DND-41 (cell line): ENCODE data around the gene ARNT2.

Source experiments
- ATAC-seq: fragments of 200-7000 bp; cut with Tn5 transposase; 3 replicates; pipeline ENCODE4 v1.9.1; 2021; ENCODE audit warnings: low read depth; ENCODE audit not compliant: insufficient read depth
- DNase-seq: peaks from one replicate; pipeline ENCODE4 v3.0.0-alpha.2; 2020
- H2AFZ ChIP-seq: 2 replicates; pipeline ENCODE4 v1.6.0; 2012; ENCODE audit warnings: low read depth, low read length
- H3K27ac ChIP-seq: 2 replicates; pipeline ENCODE4 v1.5.1; 2012; ENCODE audit warnings: low read length, inconsistent platforms
- H3K27me3 ChIP-seq: fragments of 200-600 bp; sonication (generic); 2 replicates; pipeline ENCODE4 v1.6.0; 2012; ENCODE audit warnings: low read length, mild to moderate bottlenecking, inconsistent platforms; ENCODE audit not compliant: insufficient read depth, poor library complexity
- H3K36me3 ChIP-seq: 2 replicates; pipeline ENCODE4 v1.5.1; 2012; ENCODE audit warnings: low read length, inconsistent platforms; ENCODE audit not compliant: insufficient read depth
- H3K4me1 ChIP-seq: 2 replicates; pipeline ENCODE4 v1.5.1; 2012; ENCODE audit warnings: mild to moderate bottlenecking, low read length; ENCODE audit not compliant: insufficient read depth
- H3K4me2 ChIP-seq: 2 replicates; pipeline ENCODE4 v1.6.0; 2012; ENCODE audit warnings: mild to moderate bottlenecking, moderate library complexity, low read length, inconsistent platforms; ENCODE audit not compliant: insufficient read depth
- H3K4me3 ChIP-seq, 2 experiments: fragments of 200-600 bp in 1 of 2; shearing (Covaris generic) in 1 of 2; 2 replicates each; pipeline ENCODE4 v1.5.1; 2012 to 2016; ENCODE audit warnings: inconsistent platforms in 2 of 2, low read length in 2 of 2, mild to moderate bottlenecking in 2 of 2, low read depth in 1 of 2, moderate library complexity in 1 of 2
- H3K79me2 ChIP-seq: 2 replicates; pipeline ENCODE4 v1.6.0; 2012; ENCODE audit warnings: low read length, inconsistent platforms; ENCODE audit not compliant: insufficient read depth
- H3K9ac ChIP-seq: 2 replicates; pipeline ENCODE4 v1.6.0; 2012; ENCODE audit warnings: low read depth, mild to moderate bottlenecking, inconsistent platforms, low read length, moderate library complexity
- H3K9me3 ChIP-seq: 2 replicates; pipeline ENCODE4 v1.5.1; 2012; ENCODE audit warnings: low read length, moderate library complexity, mild to moderate bottlenecking, inconsistent platforms; ENCODE audit not compliant: insufficient read depth, severe bottlenecking
- H4K20me1 ChIP-seq: 2 replicates; pipeline ENCODE4 v1.6.0; 2012; ENCODE audit warnings: low read length; ENCODE audit not compliant: insufficient read depth
- CTCF ChIP-seq: IDR thresholded peaks from 2 replicates; pipeline ENCODE4 v1.5.1; 2012; ENCODE audit warnings: borderline replicate concordance, low read length, moderate library complexity, mild to moderate bottlenecking; ENCODE audit not compliant: poor library complexity, severe bottlenecking; ENCODE audit errors: extremely low read depth
- EZH2 ChIP-seq: IDR thresholded peaks from 3 replicates; pipeline ENCODE4 v1.6.1; 2012; ENCODE audit warnings: borderline replicate concordance, low read depth, mild to moderate bottlenecking, moderate library complexity, low read length, inconsistent platforms; ENCODE audit not compliant: severe bottlenecking

Gene ARNT2

DNA sequence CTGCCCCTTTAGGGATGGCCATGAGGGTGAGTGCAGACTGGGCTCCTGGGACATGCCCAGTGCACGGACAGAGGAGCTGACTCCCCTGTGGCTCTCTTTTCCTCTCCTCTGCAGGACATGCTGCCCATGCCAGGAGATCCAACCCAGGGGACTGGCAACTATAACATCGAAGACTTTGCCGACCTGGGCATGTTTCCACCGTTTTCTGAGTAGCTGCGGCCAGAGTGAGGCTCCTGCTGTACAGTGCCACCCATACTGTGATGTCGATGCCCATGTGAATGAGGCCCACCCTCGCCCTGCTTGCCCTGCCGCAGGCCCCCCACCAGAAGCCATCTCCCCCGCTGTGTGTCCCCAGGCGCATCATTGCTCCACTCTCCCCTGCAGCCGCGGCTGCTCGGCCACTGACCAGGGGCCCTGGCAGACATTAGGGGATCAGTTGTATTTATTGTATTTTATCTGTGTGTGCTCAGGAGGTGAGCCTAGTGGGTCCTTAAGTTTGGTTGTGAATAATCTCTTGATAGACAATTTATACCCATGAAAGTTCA, 189.4 kb downstream of the ARNT2 start:
- Histone ChIP-seq H3K4me1 (no peaks in the 10 kb centered on the region), H4K20me1 (no peaks in the 10 kb centered on the region), H3K4me2 (no peak overlapping the region), H3K27ac (no peak overlapping the region), H3K36me3 (no peaks in the 10 kb centered on the region), H2AFZ (no peak overlapping the region), H3K4me3 (no peak overlapping the region), H3K79me2 (no peaks in the 10 kb centered on the region), H3K9ac (no peak overlapping the region), H3K27me3 (no peaks in the 10 kb centered on the region), H3K9me3 (no peaks in the 10 kb centered on the region)
- TF ChIP-seq CTCF: no peak
- no peak for TF ChIP-seq EZH2
- DNase-seq (no peak), ATAC-seq (no peak)

DNA sequence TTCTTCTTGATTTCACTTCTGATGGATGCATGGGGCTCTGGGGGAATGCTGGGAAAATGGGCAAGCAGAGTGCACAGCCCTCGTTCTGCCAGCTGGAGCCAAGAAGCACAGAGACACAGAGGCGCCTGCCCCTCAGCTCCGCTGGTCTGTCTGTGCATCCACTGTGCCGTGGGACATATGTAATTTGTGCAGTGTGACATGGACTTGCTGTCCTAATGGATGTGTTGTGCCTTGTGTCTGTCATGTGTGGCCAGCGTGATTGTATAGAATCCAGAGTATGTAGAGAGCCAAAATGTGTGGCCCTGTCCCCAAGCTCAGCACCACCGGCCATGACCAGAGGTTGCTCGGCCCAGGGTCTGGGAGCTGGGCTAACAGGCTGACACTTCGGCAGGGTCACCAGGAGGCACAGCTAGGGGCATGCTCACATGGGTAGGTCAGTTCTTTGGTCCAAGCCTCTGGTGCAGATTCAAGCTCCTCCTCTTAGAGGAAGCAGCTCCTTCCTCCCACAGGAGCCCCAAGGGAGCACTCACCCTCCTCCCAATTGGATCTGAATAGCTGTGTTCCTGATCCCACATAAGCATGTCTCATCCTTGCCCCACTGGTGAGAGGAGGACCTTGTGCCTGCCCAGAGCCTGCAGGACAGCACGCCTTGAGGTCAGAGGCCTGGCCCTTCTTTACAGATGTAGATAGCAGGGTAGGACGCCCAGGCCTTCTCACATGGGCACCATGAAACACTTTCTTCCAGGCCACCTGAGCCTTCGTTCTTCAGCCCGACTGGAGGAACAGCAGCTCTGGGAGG, 190.1 kb downstream of the ARNT2 start:
- ATAC-seq: no peak

DNA sequence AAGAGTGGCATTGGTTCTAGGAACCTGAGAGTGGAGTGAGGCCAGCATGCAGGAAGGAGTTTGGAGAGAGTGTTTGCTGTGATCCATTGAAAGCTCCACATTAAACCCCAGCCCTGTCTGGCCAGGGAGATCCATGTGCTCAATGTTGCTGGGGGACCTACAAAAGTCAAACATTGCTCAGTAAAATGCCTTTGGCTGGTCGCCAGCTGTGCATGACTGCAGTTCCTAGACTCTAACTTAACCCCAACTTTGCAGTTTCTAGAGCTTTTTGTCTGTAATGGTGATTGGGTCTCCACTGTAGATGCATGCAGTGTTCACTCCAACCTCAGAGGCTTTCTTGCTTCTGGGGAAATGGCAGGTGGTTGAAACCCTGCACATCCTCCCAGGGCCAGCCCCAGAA, 191.2 kb downstream of the ARNT2 start:
- Histone ChIP-seq H3K4me3 (no peak overlapping the region), H3K79me2 (no peaks in the 10 kb centered on the region), H3K27ac (no peak overlapping the region), H3K4me1 (no peaks in the 10 kb centered on the region), H3K36me3 (no peaks in the 10 kb centered on the region), H3K9ac (no peak overlapping the region), H3K4me2 (no peak overlapping the region), H3K27me3 (no peaks in the 10 kb centered on the region), H4K20me1 (no peaks in the 10 kb centered on the region), H2AFZ (no peak overlapping the region), H3K9me3 (no peaks in the 10 kb centered on the region)
- TF ChIP-seq EZH2 (no peak), CTCF (no peak)
- DNase-seq (no peak), ATAC-seq (no peak)

More for the DNA sequence above, 190.1 kb downstream of the ARNT2 start:
- no peak overlapping the region for H3K4me2 ChIP-seq
- H2AFZ ChIP-seq: no peak overlapping the region
- H3K4me1 ChIP-seq: no peaks in the 10 kb centered on the region
- TF ChIP-seq CTCF (no peak), EZH2 (no peak)
- no peak overlapping the region for H3K9ac ChIP-seq
- H3K9me3 ChIP-seq: no peaks in the 10 kb centered on the region
- no peaks in the 10 kb centered on the region for H3K36me3 ChIP-seq
- H3K27me3 ChIP-seq: no peaks in the 10 kb centered on the region
- no peak for DNase-seq
- no peaks in the 10 kb centered on the region for H4K20me1 ChIP-seq
- no peaks in the 10 kb centered on the region for H3K79me2 ChIP-seq
- H3K4me3 ChIP-seq: no peak overlapping the region
- H3K27ac ChIP-seq: no peak overlapping the region
